ENCODE data around the gene LRRC10.
"Not testable (repeated sequence)": the region's sequence is repeated elsewhere in the genome, so short reads cannot be mapped to it uniquely, and the experiment has no call there.

GRCh38 chr12:69604275-69604674, 6.4 kb downstream of the LRRC10 start:
- not testable (repeated sequence) for TF ChIP-seq POLR2A (IDR thresholded peaks at IDR 0.05; ENCODE audit: low read depth, low read length); CTCF (IDR thresholded peaks at IDR 0.05; ENCODE audit: extremely low read depth in 1 of 2, insufficient read depth in 1 of 2, low read depth in 1 of 2, low read length in 2 of 2); EZH2 (IDR thresholded peaks at IDR 0.05; ENCODE audit: borderline replicate concordance, low read depth, low read length, severe bottlenecking); POLR2AphosphoS5 (IDR thresholded peaks at IDR 0.05; ENCODE audit: insufficient read depth, low read depth, low read length); MAX (IDR thresholded peaks at IDR 0.05; ENCODE audit: insufficient read depth, insufficient read length); JUN (IDR thresholded peaks at IDR 0.05; ENCODE audit: borderline replicate concordance, insufficient read depth, insufficient read length, low read depth)

All from endothelial cell of umbilical vein (primary cell).